ENCODE measurements around the gene SSBP3. TPM values are rescaled to one million over a fixed set of nuclear protein-coding genes. Genes with fewer than 3 reads are reported as not detected.

SSBP3 gene
- total and polyA plus RNA-seq, 2 experiments from 2014 or later = 47.4 to 68.6 TPM

- Histone ChIP-seq H3F3A (replicated peaks; ENCODE audit: low read depth) (peaks cover 2% of the 10 kb centered on the region; the same call in 1 of the 2 replicates), H3K36me3 (ENCODE audit: insufficient read depth) (peaks cover 16% of the 10 kb centered on the region), H2AFZ (no peak overlapping the region), H3K4me1 (ENCODE audit: insufficient read depth) (peaks cover 17% of the 10 kb centered on the region; the same call in 1 of the 2 replicates), H3K79me2 (replicated peaks; ENCODE audit: insufficient read depth) (peaks cover 100% of the 10 kb centered on the region), H3K27me3 (ENCODE audit: insufficient read depth) (no peaks in the 10 kb centered on the region), H3K27ac (ENCODE audit: low read depth) (peak overlapping the region; percentile 69), H3K9me2 (ENCODE audit: insufficient read depth) (no peaks in the 10 kb centered on the region), H4K20me1 (replicated peaks; ENCODE audit: insufficient read depth) (peaks cover 80% of the 10 kb centered on the region), H3K4me3 (no peak overlapping the region), H3K4me2 (no peak overlapping the region)
- ATAC-seq = no peak
- Mint-ChIP-seq H3K27me3 (ENCODE audit: insufficient read depth, low read depth, poor library complexity) (peaks cover 6% of the 10 kb centered on the region), H3K27ac (no peak overlapping the region), H3K4me3 (no peak overlapping the region; the same call in 2 of the 3 replicates), H3K36me3 (ENCODE audit: low read depth) (peaks cover 66% of the 10 kb centered on the region), H3K4me1 (peaks cover 32% of the 10 kb centered on the region), H3K9me3 (no peaks in the 10 kb centered on the region)
- TF ChIP-seq, protein P1, sequence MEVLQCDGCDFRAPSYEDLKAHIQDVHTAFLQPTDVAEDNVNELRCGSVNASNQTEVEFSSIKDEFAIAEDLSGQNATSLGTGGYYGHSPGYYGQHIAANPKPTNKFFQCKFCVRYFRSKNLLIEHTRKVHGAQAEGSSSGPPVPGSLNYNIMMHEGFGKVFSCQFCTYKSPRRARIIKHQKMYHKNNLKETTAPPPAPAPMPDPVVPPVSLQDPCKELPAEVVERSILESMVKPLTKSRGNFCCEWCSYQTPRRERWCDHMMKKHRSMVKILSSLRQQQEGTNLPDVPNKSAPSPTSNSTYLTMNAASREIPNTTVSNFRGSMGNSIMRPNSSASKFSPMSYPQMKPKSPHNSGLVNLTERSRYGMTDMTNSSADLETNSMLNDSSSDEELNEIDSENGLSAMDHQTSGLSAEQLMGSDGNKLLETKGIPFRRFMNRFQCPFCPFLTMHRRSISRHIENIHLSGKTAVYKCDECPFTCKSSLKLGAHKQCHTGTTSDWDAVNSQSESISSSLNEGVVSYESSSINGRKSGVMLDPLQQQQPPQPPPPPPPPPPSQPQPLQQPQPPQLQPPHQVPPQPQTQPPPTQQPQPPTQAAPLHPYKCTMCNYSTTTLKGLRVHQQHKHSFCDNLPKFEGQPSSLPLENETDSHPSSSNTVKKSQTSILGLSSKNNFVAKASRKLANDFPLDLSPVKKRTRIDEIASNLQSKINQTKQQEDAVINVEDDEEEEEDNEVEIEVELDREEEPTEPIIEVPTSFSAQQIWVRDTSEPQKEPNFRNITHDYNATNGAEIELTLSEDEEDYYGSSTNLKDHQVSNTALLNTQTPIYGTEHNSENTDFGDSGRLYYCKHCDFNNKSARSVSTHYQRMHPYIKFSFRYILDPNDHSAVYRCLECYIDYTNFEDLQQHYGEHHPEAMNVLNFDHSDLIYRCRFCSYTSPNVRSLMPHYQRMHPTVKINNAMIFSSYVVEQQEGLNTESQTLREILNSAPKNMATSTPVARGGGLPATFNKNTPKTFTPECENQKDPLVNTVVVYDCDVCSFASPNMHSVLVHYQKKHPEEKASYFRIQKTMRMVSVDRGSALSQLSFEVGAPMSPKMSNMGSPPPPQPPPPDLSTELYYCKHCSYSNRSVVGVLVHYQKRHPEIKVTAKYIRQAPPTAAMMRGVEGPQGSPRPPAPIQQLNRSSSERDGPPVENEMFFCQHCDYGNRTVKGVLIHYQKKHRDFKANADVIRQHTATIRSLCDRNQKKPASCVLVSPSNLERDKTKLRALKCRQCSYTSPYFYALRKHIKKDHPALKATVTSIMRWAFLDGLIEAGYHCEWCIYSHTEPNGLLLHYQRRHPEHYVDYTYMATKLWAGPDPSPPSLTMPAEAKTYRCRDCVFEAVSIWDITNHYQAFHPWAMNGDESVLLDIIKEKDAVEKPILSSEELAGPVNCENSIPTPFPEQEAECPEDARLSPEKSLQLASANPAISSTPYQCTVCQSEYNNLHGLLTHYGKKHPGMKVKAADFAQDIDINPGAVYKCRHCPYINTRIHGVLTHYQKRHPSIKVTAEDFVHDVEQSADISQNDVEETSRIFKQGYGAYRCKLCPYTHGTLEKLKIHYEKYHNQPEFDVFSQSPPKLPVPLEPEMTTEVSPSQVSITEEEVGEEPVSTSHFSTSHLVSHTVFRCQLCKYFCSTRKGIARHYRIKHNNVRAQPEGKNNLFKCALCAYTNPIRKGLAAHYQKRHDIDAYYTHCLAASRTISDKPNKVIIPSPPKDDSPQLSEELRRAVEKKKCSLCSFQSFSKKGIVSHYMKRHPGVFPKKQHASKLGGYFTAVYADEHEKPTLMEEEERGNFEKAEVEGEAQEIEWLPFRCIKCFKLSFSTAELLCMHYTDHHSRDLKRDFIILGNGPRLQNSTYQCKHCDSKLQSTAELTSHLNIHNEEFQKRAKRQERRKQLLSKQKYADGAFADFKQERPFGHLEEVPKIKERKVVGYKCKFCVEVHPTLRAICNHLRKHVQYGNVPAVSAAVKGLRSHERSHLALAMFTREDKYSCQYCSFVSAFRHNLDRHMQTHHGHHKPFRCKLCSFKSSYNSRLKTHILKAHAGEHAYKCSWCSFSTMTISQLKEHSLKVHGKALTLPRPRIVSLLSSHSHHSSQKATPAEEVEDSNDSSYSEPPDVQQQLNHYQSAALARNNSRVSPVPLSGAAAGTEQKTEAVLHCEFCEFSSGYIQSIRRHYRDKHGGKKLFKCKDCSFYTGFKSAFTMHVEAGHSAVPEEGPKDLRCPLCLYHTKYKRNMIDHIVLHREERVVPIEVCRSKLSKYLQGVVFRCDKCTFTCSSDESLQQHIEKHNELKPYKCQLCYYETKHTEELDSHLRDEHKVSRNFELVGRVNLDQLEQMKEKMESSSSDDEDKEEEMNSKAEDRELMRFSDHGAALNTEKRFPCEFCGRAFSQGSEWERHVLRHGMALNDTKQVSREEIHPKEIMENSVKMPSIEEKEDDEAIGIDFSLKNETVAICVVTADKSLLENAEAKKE (CRISPR knock-in tag; IDR thresholded peaks at IDR 0.05) = no peak
- TF ChIP-seq EZH2 (IDR thresholded peaks at IDR 0.05; ENCODE audit: low read depth, unreplicated experiment) = no peak
- TF ChIP-seq, protein P2, sequence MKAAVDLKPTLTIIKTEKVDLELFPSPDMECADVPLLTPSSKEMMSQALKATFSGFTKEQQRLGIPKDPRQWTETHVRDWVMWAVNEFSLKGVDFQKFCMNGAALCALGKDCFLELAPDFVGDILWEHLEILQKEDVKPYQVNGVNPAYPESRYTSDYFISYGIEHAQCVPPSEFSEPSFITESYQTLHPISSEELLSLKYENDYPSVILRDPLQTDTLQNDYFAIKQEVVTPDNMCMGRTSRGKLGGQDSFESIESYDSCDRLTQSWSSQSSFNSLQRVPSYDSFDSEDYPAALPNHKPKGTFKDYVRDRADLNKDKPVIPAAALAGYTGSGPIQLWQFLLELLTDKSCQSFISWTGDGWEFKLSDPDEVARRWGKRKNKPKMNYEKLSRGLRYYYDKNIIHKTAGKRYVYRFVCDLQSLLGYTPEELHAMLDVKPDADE (IDR thresholded peaks at IDR 0.05) = no peak
- TF ChIP-seq EZH2phosphoT487 (IDR thresholded peaks at IDR 0.05; ENCODE audit: unreplicated experiment) = no peak
- TF ChIP-seq STAT1 (IDR thresholded peaks at IDR 0.05; ENCODE audit: unreplicated experiment) = no peak
- no peak for DNase-seq (ENCODE audit: low spot score)
These were observed 13.8 kb downstream of the SSBP3 start for GRCh38 chr1:54392401-54392800.
